ENCODE measurements around the gene E2F4. TPM values are rescaled to one million over a fixed set of nuclear protein-coding genes. Genes with fewer than 3 reads are reported as not detected.

Gene E2F4
- total and polyA plus RNA-seq, 2 of the 8 experiments (the other 6 are each of a cell fraction or from before 2014, with no cell fraction given) = 79.9 to 157 TPM

- H2BK120ac ChIP-seq (replicated peaks; ENCODE audit: low read depth, low read length) = no peak overlapping the region
- no peak overlapping the region for H3K27ac ChIP-seq (ENCODE audit: low read depth, low read length)
- DNase-seq (ENCODE audit: low read depth in 1 of 2, low spot score in 2 of 2) = no peak
- H2BK15ac ChIP-seq (ENCODE audit: low read length) = no peak overlapping the region
- FAIRE-seq = no peak
- H2BK20ac ChIP-seq (ENCODE audit: low read length) = no peak overlapping the region
- peaks cover 10% of the 10 kb centered on the region for H3K79me1 ChIP-seq (ENCODE audit: low read depth, low read length)
- peaks cover 8 to 17% of the 10 kb centered on the region in 2 experiments for H3K79me2 ChIP-seq (ENCODE audit: control insufficient read depth in 1 of 2, insufficient read depth in 2 of 2, low read length in 2 of 2)
- H3K23ac ChIP-seq (ENCODE audit: insufficient read length) = no peak overlapping the region
- H4K20me1 ChIP-seq (replicated peaks in 1 of 2; ENCODE audit: control insufficient read depth in 1 of 2, insufficient read depth in 2 of 2, low read length in 2 of 2) = peaks cover 5 to 29% of the 10 kb centered on the region in 2 experiments
- H4K91ac ChIP-seq (replicated peaks; ENCODE audit: insufficient read length, low read length) = no peak overlapping the region
- no peak overlapping the region for H2AK5ac ChIP-seq (ENCODE audit: low read depth, low read length)
- H3K9ac ChIP-seq (replicated peaks in 1 of 4; ENCODE audit: extremely low read depth in 1 of 4, low read depth in 3 of 4, low read length in 3 of 4) = no peak overlapping the region
- H2BK12ac ChIP-seq (ENCODE audit: low read depth, low read length) = no peak overlapping the region
- H4K8ac ChIP-seq (ENCODE audit: extremely low read depth, insufficient read depth, low read length) = no peak overlapping the region
- no peaks in the 10 kb centered on the region for H3K9me3 ChIP-seq (ENCODE audit: insufficient read depth in 2 of 2, low read depth in 1 of 2, low read length in 1 of 2)
- POLR2A ChIA-PET (ENCODE audit: partially characterized antibody) = interaction anchor here (1.2 to 1.4 kb wide), 4 partner anchors 15 to 42 kb away, joined by 3 to 4 read pairs (median 3); partner anchors contain the start of gene B3GNT9
- no peak overlapping the region for H3K18ac ChIP-seq (ENCODE audit: extremely low read depth, low read length)
- H3K56ac ChIP-seq (replicated peaks; ENCODE audit: insufficient read length, low read depth, low read length) = no peak overlapping the region
- peak overlapping the region in 2 of 4 experiments; percentile 98 to 99; a peak in 3 of 8 replicates for H3K4me3 ChIP-seq (ENCODE audit: extremely low read depth in 1 of 4, insufficient read depth in 2 of 4, low read depth in 3 of 4, low read length in 4 of 4)
- no peaks in the 10 kb centered on the region for H3K27me3 ChIP-seq (replicated peaks in 1 of 4; ENCODE audit: control insufficient read depth in 3 of 4, extremely low read depth in 1 of 4, insufficient read depth in 3 of 4, low read length in 3 of 4)
- H3K14ac ChIP-seq (ENCODE audit: insufficient read length) = no peak overlapping the region
- CTCF ChIA-PET (ENCODE audit: partially characterized antibody) = interaction anchor here (1.2 to 8.7 kb wide), 9 partner anchors 9 to 248 kb away, joined by 3 to 111 read pairs (median 5); no protein-coding TSS in a partner anchor
- H3K4me2 ChIP-seq (ENCODE audit: insufficient read depth in 1 of 2, low read depth in 2 of 2, low read length in 2 of 2) = peak overlapping the region; percentile 93 to 94; a peak in 3 of 4 replicates
- H2BK5ac ChIP-seq (ENCODE audit: low read depth, low read length) = no peak overlapping the region
- peaks cover 7% of the 10 kb centered on the region for H3K23me2 ChIP-seq (ENCODE audit: low read depth, low read length)
- H4K5ac ChIP-seq (ENCODE audit: insufficient read length, low read depth, low read length) = no peak overlapping the region
- H2AFZ ChIP-seq (ENCODE audit: low read length) = no peak overlapping the region
- peaks cover 18 to 44% (median 34%) of the 10 kb centered on the region in 4 experiments for H3K36me3 ChIP-seq (ENCODE audit: control insufficient read depth in 2 of 4, insufficient read depth in 4 of 4, low read length in 3 of 4)
- H3K4me1 ChIP-seq (replicated peaks in 1 of 4; ENCODE audit: control insufficient read depth in 3 of 4, insufficient read depth in 4 of 4, low read length in 3 of 4) = peaks cover 0 to 12% (median 7%) of the 10 kb centered on the region in 4 experiments; a peak in 5 of 7 replicates
- no peak overlapping the region for H3K4ac ChIP-seq (replicated peaks; ENCODE audit: insufficient read length, low read depth, low read length)
- TF ChIP-seq, protein P1, sequence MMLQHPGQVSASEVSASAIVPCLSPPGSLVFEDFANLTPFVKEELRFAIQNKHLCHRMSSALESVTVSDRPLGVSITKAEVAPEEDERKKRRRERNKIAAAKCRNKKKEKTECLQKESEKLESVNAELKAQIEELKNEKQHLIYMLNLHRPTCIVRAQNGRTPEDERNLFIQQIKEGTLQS (IDR thresholded peaks at IDR 0.05; ENCODE audit: insufficient read depth, low read depth, low read length) = no peak
- TF ChIP-seq RBBP5 (IDR thresholded peaks at IDR 0.05; ENCODE audit: borderline replicate concordance, low read depth, low read length) (no peak), ASH2L (IDR thresholded peaks at IDR 0.05; ENCODE audit: low read length) (no peak), TBP (IDR thresholded peaks at IDR 0.05; ENCODE audit: low read depth, low read length) (no peak), KDM5A (IDR thresholded peaks at IDR 0.05; ENCODE audit: low read length) (no peak)
These were observed 1.6 kb downstream of the E2F4 start for GRCh38 chr16:67193536-67193935.
